ENCODE data around the gene ZRANB1. TPM values are rescaled to one million over a fixed set of nuclear protein-coding genes. Genes with fewer than 3 reads are reported as not detected.
A peak's percentile ranks its signal among the peaks of the same experiment; 100 is the strongest.
"Not testable (repeated sequence)": the region's sequence is repeated elsewhere in the genome, so short reads cannot be mapped to it uniquely, and the experiment has no call there.

Gene ZRANB1
- polyA plus RNA-seq (ENCODE audit: insufficient read length), result 31.8 TPM
- long read RNA-seq, donor 1, full-length matches to known transcripts, result 4 of 59 reads
- long read RNA-seq, donor 1, partial matches to known transcripts, result 44 of 59 reads
- long read RNA-seq, donor 1, other reads (novel, unspliced or antisense), result 11 of 59 reads
- long read RNA-seq, donor 2, full-length matches to known transcripts, result 5 of 98 reads
- long read RNA-seq, donor 2, partial matches to known transcripts, result 79 of 98 reads
- long read RNA-seq, donor 2, other reads (novel, unspliced or antisense), result 14 of 98 reads
- long read RNA-seq, donor 3, full-length matches to known transcripts, result 4 of 43 reads
- long read RNA-seq, donor 3, partial matches to known transcripts, result 39 of 43 reads
- long read RNA-seq, donor 3, other reads (novel, unspliced or antisense), result 0 of 43 reads
- long read RNA-seq, donor 4, result 0 reads
- long read RNA-seq, donor 5, full-length matches to known transcripts, result 2 of 67 reads
- long read RNA-seq, donor 5, partial matches to known transcripts, result 38 of 67 reads
- long read RNA-seq, donor 5, other reads (novel, unspliced or antisense), result 27 of 67 reads
- long read RNA-seq, donor 6, full-length matches to known transcripts, result 1 of 44 reads
- long read RNA-seq, donor 6, partial matches to known transcripts, result 31 of 44 reads
- long read RNA-seq, donor 6, other reads (novel, unspliced or antisense), result 12 of 44 reads
- long read RNA-seq, donor 7, full-length matches to known transcripts, result 5 of 65 reads
- long read RNA-seq, donor 7, partial matches to known transcripts, result 52 of 65 reads
- long read RNA-seq, donor 7, other reads (novel, unspliced or antisense), result 8 of 65 reads
- long read RNA-seq, donor 8, partial matches to known transcripts, result 95 of 104 reads
- long read RNA-seq, donor 8, other reads (novel, unspliced or antisense), result 9 of 104 reads

- no peak for DNase-seq
Measured at GRCh38 chr10:124941823-124942222, at the start of gene ZRANB1. Gene ZRANB1, plus strand, starts transcription at chr10:124942123. Its CDS starts 371 bp downstream, at chr10:124942494.

- no peak for DNase-seq
Measured at GRCh38 chr10:124892905-124893304, 49.0 kb upstream of the ZRANB1 start.

DNA sequence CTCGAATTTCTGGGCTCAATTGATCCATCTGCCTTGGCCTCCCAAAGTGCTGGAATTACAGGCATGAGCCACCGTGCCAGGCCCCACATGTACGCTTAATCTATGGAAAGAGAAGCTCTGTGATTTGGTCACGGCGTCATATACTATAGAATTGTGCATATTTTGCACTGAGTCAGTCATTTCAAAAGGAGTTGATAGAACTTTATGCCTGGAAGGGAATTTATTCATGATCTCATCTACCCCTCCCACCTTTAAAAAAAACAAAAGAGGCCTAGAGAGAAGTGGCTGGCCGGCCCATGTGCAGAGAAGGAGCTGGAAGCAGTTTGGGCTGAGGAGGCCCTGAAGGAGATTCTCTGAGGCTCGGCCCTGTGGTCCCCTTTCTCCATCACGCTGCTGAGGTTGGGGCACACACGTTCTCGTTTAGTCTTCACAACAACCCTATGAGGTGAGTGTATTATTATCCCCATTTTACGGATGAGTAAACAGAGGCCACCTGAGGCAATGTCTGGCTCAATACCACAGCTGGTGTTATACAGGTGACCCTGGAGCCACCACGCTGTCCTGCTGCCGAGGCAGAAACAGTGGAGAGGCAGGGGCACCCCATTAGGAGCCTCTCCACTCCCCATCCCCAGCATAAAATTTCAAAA lies 47.2 kb upstream of the ZRANB1 start:
- no peak for DNase-seq

- DNase-seq, result no peak
Measured at GRCh38 chr10:124896751-124897150, 45.2 kb upstream of the ZRANB1 start.

- no peak for DNase-seq
Measured at GRCh38 chr10:124898471-124898870, 43.5 kb upstream of the ZRANB1 start.

- no peak for DNase-seq
Measured at GRCh38 chr10:124899151-124899550, 42.8 kb upstream of the ZRANB1 start.

DNA sequence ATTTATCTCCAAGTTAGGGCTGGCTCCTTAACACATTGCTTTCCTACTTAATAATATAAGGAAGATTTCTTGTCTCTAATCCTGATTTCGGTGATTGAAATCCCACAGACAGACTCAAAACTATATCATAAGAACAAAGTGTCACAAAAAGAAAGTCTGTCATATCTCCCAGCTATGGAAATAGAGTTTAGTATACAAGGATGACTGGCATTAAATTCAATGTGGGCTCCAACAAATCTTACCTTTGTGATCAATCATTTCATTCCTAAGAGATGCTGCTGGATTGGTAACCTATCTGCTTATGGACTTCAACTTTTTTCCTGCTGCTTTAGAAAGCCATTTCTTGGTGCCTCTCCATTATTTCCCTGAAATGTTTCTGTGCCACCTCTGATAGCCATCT lies 39.5 kb upstream of the ZRANB1 start:
- no peak for DNase-seq

- DNase-seq, result no peak
Measured at GRCh38 chr10:124903111-124903510, 38.8 kb upstream of the ZRANB1 start.

DNA sequence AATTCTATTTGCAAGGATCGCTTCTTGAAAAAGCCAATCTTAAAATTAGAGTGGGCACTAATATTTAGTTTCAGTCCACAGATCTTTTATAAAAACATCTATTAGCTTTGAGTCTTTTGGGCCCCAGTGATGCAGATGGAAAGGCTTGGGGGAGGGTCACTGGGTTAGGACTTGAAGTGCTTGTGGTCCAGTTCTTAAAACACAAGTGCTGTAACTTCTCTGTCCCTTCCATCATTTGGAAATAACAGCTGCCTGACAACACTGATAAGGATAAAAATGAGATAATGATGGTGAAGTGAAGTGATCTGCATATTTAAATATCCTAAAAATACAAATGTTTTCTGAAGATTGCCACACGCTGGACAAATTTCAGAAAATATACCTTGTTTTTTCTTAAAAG lies 37.1 kb upstream of the ZRANB1 start:
- no peak for DNase-seq

GRCh38 chr10:124906551-124907001 lies 35.3 kb upstream of the ZRANB1 start:
- DNase-seq, result no peak

- DNase-seq, result no peak
Measured at GRCh38 chr10:124909563-124909962, 32.4 kb upstream of the ZRANB1 start.

DNA sequence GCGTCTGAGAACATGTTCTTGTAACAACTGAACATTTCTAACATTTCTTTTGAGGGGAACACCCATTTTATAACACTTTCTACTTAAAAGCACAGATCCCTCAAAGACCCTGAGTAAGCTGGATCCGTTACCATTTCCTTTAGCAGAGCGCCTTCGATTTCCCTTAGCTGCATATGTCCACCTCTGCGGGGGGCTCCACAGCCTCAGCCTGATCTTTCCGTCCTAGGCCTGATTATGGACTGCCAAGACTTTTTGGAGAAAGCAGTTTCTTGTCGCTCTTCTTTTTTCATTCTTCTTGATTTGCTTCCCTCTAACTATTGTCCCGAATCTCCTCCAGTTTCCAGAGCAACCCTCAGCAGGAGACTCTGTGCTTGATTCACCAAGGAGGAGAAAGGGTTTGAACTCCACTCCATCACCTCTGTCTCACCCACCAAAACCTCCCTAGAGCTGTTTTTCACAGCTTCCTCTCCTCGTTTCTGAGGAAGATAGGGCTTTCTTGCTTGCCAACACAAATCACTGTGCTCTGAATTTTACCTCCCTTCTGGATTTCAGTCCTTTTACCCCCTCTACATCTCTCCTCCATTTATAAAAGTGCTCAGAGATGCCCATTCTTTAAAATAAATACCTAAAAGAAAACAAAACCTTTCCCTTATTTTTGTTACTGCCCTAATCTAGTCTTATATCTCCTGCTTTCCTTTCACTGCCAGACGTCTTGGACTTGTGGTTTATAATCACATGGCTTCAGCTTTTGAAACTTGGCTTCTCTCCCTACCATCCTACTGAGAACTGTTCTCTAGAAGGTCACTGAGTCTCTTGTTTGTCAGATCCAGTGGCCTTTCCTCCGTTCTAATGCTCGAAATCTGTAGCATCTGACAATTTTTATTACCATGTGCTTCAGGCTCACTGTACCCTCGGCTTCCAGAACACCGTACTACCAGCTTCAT lies 30.5 kb upstream of the ZRANB1 start:
- no peak for DNase-seq

GRCh38 chr10:124912101-124912886 lies 29.6 kb upstream of the ZRANB1 start:
- no peak for DNase-seq

- no peak for DNase-seq
Measured at GRCh38 chr10:124913167-124913566, 28.8 kb upstream of the ZRANB1 start.

GRCh38 chr10:124914398-124914797 lies 27.5 kb upstream of the ZRANB1 start:
- not testable (repeated sequence) for DNase-seq

DNA sequence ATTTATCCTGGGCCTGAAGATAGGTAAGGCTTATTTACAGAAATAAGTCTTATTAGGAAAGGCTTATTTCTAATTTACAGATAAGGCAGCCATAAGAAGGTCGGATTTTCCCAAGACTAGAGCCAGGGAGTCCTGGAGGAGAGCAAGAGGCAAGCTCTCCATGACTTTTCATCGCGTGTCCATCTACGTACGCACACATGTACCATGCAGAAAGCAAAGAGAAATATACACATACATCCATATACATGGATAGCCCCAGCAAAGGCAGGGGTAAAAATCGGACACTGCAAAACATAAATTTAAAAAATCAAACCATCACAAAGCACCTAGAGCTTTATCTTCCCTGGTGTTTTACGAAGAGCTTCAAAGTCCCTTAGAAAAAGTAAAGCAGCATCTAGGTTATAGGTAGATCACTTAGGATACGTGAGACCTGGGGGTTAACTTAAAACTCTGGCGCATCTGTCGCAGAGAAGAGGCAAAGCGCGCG lies 25.8 kb upstream of the ZRANB1 start:
- DNase-seq, result no peak

GRCh38 chr10:124916585-124917427 lies 25.1 kb upstream of the ZRANB1 start:
- peak; percentile 97 for DNase-seq

- DNase-seq, result peak; percentile 68
Measured at GRCh38 chr10:124917428-124918190, 24.3 kb upstream of the ZRANB1 start.
